SJCRH30 (cell line): ENCODE results near the gene GLTP. TPM values are rescaled to one million over a fixed set of nuclear protein-coding genes. Genes with fewer than 3 reads are reported as not detected.
"Not testable (repeated sequence)": the region's sequence is repeated elsewhere in the genome, so short reads cannot be mapped to it uniquely, and the experiment has no call there.

Experiments used
- DNase-seq, 2 experiments: peaks; one replicate each; pipeline ENCODE4 v3.0.0-alpha.2; 2015 to 2020
- H3K27ac ChIP-seq: fragments of 250-450 bp; sonication (Bioruptor Pico); 2 replicates; pipeline ENCODE4 v1.5.1; 2020; ENCODE audit warnings: mild to moderate bottlenecking, moderate library complexity
- H3K27me3 ChIP-seq: fragments of 250-450 bp; sonication (Bioruptor Pico); 2 replicates; pipeline ENCODE4 v1.5.1; 2020; ENCODE audit warnings: mild to moderate bottlenecking, moderate library complexity
- H3K36me3 ChIP-seq: fragments of 250-450 bp; sonication (Bioruptor Pico); 2 replicates; pipeline ENCODE4 v1.5.1; 2020; ENCODE audit warnings: mild to moderate bottlenecking, moderate library complexity
- H3K4me1 ChIP-seq: fragments of 250-450 bp; sonication (Bioruptor Pico); 2 replicates; pipeline ENCODE4 v1.5.1; 2020; ENCODE audit warnings: mild to moderate bottlenecking, moderate library complexity
- H3K4me3 ChIP-seq: fragments of 250-450 bp; sonication (Bioruptor Pico); 2 replicates; pipeline ENCODE4 v1.5.1; 2020; ENCODE audit warnings: mild to moderate bottlenecking, moderate library complexity
- H3K9me3 ChIP-seq: fragments of 250-450 bp; sonication (Bioruptor Pico); replicated peaks from 2 replicates; pipeline ENCODE4 v1.5.1; 2020; ENCODE audit warnings: mild to moderate bottlenecking, moderate library complexity
- total RNA-seq: library from RNA; depleted of rRNA; stranded (reverse); fragments of >200 nt; shearing (Covaris generic); gene quantifications from 2 replicates; pipeline ENCODE4 v1.2.3, GENCODE V29; 2014; rRNA removed

GLTP gene
- total RNA-seq, result 37.4 and 39.9 TPM in 2 replicates

GRCh38 chr12:109880043-109880931 lies at the start of gene GLTP:
TSS of gene GLTP (minus strand) at chr12:109880541. CDS start at chr12:109880374, 167 bp downstream.
- Histone ChIP-seq H3K36me3 (no peaks in the 10 kb centered on the region), H3K9me3 (no peaks in the 10 kb centered on the region)
- peak; percentile 67 to 86 for DNase-seq

GRCh38 chr12:109929326-109929725 lies 49.0 kb upstream of the GLTP start:
- Histone ChIP-seq H3K36me3 (peaks cover 40% of the 10 kb centered on the region), H3K4me1 (peaks cover 18% of the 10 kb centered on the region; the same call in 1 of the 2 replicates)
- H3K4me3 ChIP-seq, H3K9me3 ChIP-seq, H3K27me3 ChIP-seq, H3K27ac ChIP-seq, DNase-seq: not testable (repeated sequence)

More at GRCh38 chr12:109880043-109880931, at the start of gene GLTP:
- Histone ChIP-seq H3K4me3 (peak within 1 kb of the TSS; percentile 96), H3K27me3 (no peaks in the 10 kb centered on the region), H3K4me1 (peaks cover 6% of the 10 kb centered on the region; the same call in 1 of the 2 replicates), H3K27ac (peak within 1 kb of the TSS; percentile 34; the same call in 1 of the 2 replicates)

- H3K36me3 ChIP-seq, result peaks cover 40% of the 10 kb centered on the region
- DNase-seq, result no peak
- H3K9me3 ChIP-seq, result no peaks in the 10 kb centered on the region
- peaks cover 18% of the 10 kb centered on the region; the same call in 1 of the 2 replicates for H3K4me1 ChIP-seq
- H3K27ac ChIP-seq, result no peak overlapping the region
- H3K4me3 ChIP-seq, result no peak overlapping the region
- H3K27me3 ChIP-seq, result no peaks in the 10 kb centered on the region
Observed at GRCh38 chr12:109928058-109928656, 47.8 kb upstream of the GLTP start.

GRCh38 chr12:109927622-109928021 lies 47.3 kb upstream of the GLTP start:
- peaks cover 36% of the 10 kb centered on the region for H3K36me3 ChIP-seq
- peak in 1 of 2 experiments; percentile 49 for DNase-seq
- H3K9me3 ChIP-seq, result no peaks in the 10 kb centered on the region
- H3K27ac ChIP-seq, result no peak overlapping the region
- H3K4me3 ChIP-seq, result no peak overlapping the region
- H3K27me3 ChIP-seq, result no peaks in the 10 kb centered on the region
- peaks cover 18% of the 10 kb centered on the region; the same call in 1 of the 2 replicates for H3K4me1 ChIP-seq

GRCh38 chr12:109926488-109927210 lies 46.3 kb upstream of the GLTP start:
- peak in 1 of 2 experiments; percentile 38 for DNase-seq
- peaks cover 27% of the 10 kb centered on the region for H3K36me3 ChIP-seq
- H3K4me1 ChIP-seq, result peaks cover 18% of the 10 kb centered on the region; the same call in 1 of the 2 replicates
- no peaks in the 10 kb centered on the region for H3K27me3 ChIP-seq
- no peaks in the 10 kb centered on the region for H3K9me3 ChIP-seq
- peak overlapping the region; percentile 81; the same call in 1 of the 2 replicates for H3K27ac ChIP-seq
- no peak overlapping the region for H3K4me3 ChIP-seq

GRCh38 chr12:109926016-109926415 lies 45.7 kb upstream of the GLTP start:
- Histone ChIP-seq H3K9me3 (no peaks in the 10 kb centered on the region), H3K4me1 (peaks cover 18% of the 10 kb centered on the region; the same call in 1 of the 2 replicates), H3K4me3 (peak overlapping the region; percentile 11; the same call in 1 of the 2 replicates), H3K36me3 (peaks cover 23% of the 10 kb centered on the region), H3K27ac (peak overlapping the region; percentile 81), H3K27me3 (no peaks in the 10 kb centered on the region)
- DNase-seq, result peak; percentile 44 to 47

- no peak overlapping the region; the same call in 1 of the 2 replicates for H3K4me3 ChIP-seq
- DNase-seq, result peak; percentile 83 to 84
- peaks cover 18% of the 10 kb centered on the region; the same call in 1 of the 2 replicates for H3K4me1 ChIP-seq
- H3K36me3 ChIP-seq, result peaks cover 19% of the 10 kb centered on the region
- H3K27me3 ChIP-seq, result no peaks in the 10 kb centered on the region
- no peaks in the 10 kb centered on the region for H3K9me3 ChIP-seq
- peak overlapping the region; percentile 81 for H3K27ac ChIP-seq
Observed at GRCh38 chr12:109925185-109925840, 45.0 kb upstream of the GLTP start.

- no peak overlapping the region for H3K27ac ChIP-seq
- no peak overlapping the region for H3K4me3 ChIP-seq
- peaks cover 18% of the 10 kb centered on the region; the same call in 1 of the 2 replicates for H3K4me1 ChIP-seq
- no peak for DNase-seq
- H3K27me3 ChIP-seq, result no peaks in the 10 kb centered on the region
- H3K36me3 ChIP-seq, result peaks cover 24% of the 10 kb centered on the region
- no peaks in the 10 kb centered on the region for H3K9me3 ChIP-seq
Observed at GRCh38 chr12:109923481-109924245, 43.3 kb upstream of the GLTP start.

- Histone ChIP-seq H3K4me3 (no peak overlapping the region), H3K27me3 (no peaks in the 10 kb centered on the region), H3K27ac (no peak overlapping the region), H3K9me3 (no peaks in the 10 kb centered on the region), H3K36me3 (peaks cover 27% of the 10 kb centered on the region), H3K4me1 (peaks cover 18% of the 10 kb centered on the region; the same call in 1 of the 2 replicates)
- no peak for DNase-seq
Observed at GRCh38 chr12:109923038-109923437, 42.7 kb upstream of the GLTP start.

GRCh38 chr12:109921982-109922381 lies 41.6 kb upstream of the GLTP start:
- Histone ChIP-seq H3K36me3 (peaks cover 25% of the 10 kb centered on the region), H3K9me3 (no peaks in the 10 kb centered on the region), H3K4me3 (no peak overlapping the region), H3K27ac (no peak overlapping the region), H3K4me1 (peaks cover 18% of the 10 kb centered on the region; the same call in 1 of the 2 replicates), H3K27me3 (no peaks in the 10 kb centered on the region)
- DNase-seq, result peak in 1 of 2 experiments; percentile 19

GRCh38 chr12:109920261-109920780 lies 40.0 kb upstream of the GLTP start:
- Histone ChIP-seq H3K9me3 (no peaks in the 10 kb centered on the region), H3K27ac (no peak overlapping the region), H3K27me3 (no peaks in the 10 kb centered on the region), H3K4me3 (no peak overlapping the region), H3K4me1 (peaks cover 6% of the 10 kb centered on the region; the same call in 1 of the 2 replicates), H3K36me3 (peaks cover 36% of the 10 kb centered on the region)
- DNase-seq, result no peak

GRCh38 chr12:109919456-109919855 lies 39.1 kb upstream of the GLTP start:
- Histone ChIP-seq H3K4me3 (no peak overlapping the region), H3K9me3 (no peaks in the 10 kb centered on the region), H3K27ac (no peak overlapping the region), H3K27me3 (no peaks in the 10 kb centered on the region), H3K4me1 (no peaks in the 10 kb centered on the region), H3K36me3 (peaks cover 39% of the 10 kb centered on the region)
- no peak for DNase-seq

GRCh38 chr12:109916045-109916444 lies 35.7 kb upstream of the GLTP start:
- Histone ChIP-seq H3K36me3 (peaks cover 52% of the 10 kb centered on the region), H3K27me3 (no peaks in the 10 kb centered on the region)
- DNase-seq, result no peak

More at GRCh38 chr12:109916045-109916444, 35.7 kb upstream of the GLTP start:
- Histone ChIP-seq H3K4me1 (no peaks in the 10 kb centered on the region), H3K9me3 (no peaks in the 10 kb centered on the region), H3K27ac (no peak overlapping the region), H3K4me3 (no peak overlapping the region)
